IPS-20b (cell line): ENCODE measurements around the gene FILIP1L.

Experiments
- H3K27ac ChIP-seq: one replicate; pipeline ENCODE4 v1.5.1; 2013; ENCODE audit warnings: low read length
- H3K27me3 ChIP-seq: 2 replicates; pipeline ENCODE4 v1.6.1; 2013; ENCODE audit warnings: mild to moderate bottlenecking, low read length, inconsistent platforms; ENCODE audit not compliant: insufficient read depth
- H3K36me3 ChIP-seq: 2 replicates; pipeline ENCODE4 v1.6.1; 2013; ENCODE audit warnings: low read depth, mild to moderate bottlenecking, inconsistent platforms, low read length, moderate library complexity; ENCODE audit not compliant: insufficient read depth
- H3K4me1 ChIP-seq: 2 replicates; pipeline ENCODE4 v1.6.1; 2013; ENCODE audit warnings: mild to moderate bottlenecking, control low read depth, inconsistent platforms, low read length, moderate library complexity; ENCODE audit not compliant: insufficient read depth
- H3K4me3 ChIP-seq: 2 replicates; pipeline ENCODE4 v1.5.1; 2013; ENCODE audit warnings: mild to moderate bottlenecking, low read length, inconsistent platforms
- H3K9ac ChIP-seq: 2 replicates; pipeline ENCODE4 v1.6.1; 2013; ENCODE audit warnings: low read depth, mild to moderate bottlenecking, inconsistent platforms, low read length, moderate library complexity
- H3K9me3 ChIP-seq: 2 replicates; pipeline ENCODE4 v1.6.1; 2013; ENCODE audit warnings: mild to moderate bottlenecking, low read depth, low read length, inconsistent platforms; ENCODE audit not compliant: insufficient read depth

The FILIP1L gene

DNA sequence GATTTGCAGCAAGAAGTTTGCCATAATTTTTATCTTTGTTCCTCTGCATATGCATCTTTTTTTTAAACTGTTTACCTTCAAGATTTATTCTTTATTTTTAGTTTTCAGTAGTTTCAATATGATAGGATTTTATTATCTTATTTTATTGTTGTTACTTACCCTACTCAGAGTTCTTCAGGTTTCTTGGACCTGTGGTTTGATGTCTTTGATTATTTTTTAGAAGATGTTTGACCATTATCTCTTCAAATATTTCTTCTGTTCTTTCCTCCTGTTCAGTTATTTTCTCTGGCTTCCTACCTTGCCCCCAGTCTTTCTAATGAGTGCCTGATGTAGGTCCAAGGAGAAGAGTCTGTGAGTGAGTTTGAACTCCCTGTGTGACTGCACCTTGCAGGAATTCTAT is 137.7 kb downstream of the FILIP1L start:
- Histone ChIP-seq H3K4me3 (no peak overlapping the region), H3K9me3 (no peaks in the 10 kb centered on the region), H3K27me3 (no peaks in the 10 kb centered on the region), H3K9ac (no peak overlapping the region), H3K4me1 (0 out of 2 replicates have a peak, but pooled peaks cover 2% of the 10 kb centered on the region), H3K27ac (no peak overlapping the region), H3K36me3 (no peaks in the 10 kb centered on the region)

DNA sequence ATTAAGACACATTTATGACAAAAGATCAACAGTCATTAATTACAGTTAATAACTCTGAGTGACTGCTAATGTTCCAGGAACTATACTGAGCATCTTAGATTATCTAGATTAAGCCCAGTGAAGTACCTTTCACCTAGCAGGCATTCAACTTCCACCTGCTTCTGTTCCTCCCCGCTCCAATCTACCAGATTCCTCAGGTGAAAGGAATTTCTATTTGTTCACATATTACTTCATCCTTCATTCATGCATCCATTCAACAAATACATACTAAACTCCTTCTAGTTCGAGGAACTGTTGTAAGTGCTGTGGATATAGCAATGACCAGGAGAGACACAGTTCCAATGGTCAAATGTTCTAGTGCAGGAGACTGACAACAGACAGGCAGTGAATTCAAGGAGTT is 139.3 kb downstream of the FILIP1L start:
- no peak overlapping the region for H3K4me3 ChIP-seq
- H3K9ac ChIP-seq = no peak overlapping the region
- H3K4me1 ChIP-seq = 0 out of 2 replicates have a peak, but pooled peaks cover 2% of the 10 kb centered on the region
- H3K27me3 ChIP-seq = no peaks in the 10 kb centered on the region
- no peaks in the 10 kb centered on the region for H3K36me3 ChIP-seq
- no peak overlapping the region for H3K27ac ChIP-seq
- H3K9me3 ChIP-seq = no peaks in the 10 kb centered on the region

DNA sequence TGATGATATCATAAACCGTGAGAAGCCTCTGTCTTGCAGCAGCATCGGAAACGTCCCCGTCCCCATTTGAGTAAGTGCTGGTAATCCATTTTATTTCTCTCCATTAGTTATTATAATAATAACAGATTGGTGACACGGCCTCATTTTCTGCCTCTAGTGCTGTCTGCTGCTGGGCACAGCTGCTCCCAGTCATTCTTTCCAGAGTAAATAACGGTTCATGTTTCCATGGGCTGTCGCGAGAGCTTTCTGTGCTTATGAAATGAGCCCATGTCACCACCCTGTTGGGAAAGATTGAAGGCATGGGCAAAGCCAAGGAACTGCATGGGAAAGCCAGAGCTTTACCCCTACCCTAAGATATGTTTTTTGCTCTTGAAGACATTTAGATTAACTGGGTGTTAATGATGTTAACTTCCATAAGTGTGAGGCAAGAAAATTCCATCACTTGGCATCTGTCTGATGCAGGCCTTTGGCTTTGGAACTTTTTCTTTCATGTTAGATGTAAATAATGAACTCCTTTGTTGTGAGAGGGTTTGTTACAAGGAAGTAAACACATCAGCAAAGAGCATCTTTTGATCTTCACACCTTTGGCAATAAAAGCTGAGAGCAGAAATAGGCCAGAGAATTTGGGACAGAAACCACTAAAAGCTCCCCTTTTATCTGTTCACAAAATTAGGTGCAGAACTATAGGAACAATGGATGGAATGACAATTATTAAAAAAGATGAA is 141.8 kb downstream of the FILIP1L start:
- H3K27ac ChIP-seq = no peak overlapping the region
- H3K9me3 ChIP-seq = no peaks in the 10 kb centered on the region
- no peak overlapping the region for H3K9ac ChIP-seq
- H3K27me3 ChIP-seq = no peaks in the 10 kb centered on the region
- no peaks in the 10 kb centered on the region for H3K36me3 ChIP-seq
- 0 out of 2 replicates have a peak, but pooled peaks cover 2% of the 10 kb centered on the region for H3K4me1 ChIP-seq
- no peak overlapping the region for H3K4me3 ChIP-seq

DNA sequence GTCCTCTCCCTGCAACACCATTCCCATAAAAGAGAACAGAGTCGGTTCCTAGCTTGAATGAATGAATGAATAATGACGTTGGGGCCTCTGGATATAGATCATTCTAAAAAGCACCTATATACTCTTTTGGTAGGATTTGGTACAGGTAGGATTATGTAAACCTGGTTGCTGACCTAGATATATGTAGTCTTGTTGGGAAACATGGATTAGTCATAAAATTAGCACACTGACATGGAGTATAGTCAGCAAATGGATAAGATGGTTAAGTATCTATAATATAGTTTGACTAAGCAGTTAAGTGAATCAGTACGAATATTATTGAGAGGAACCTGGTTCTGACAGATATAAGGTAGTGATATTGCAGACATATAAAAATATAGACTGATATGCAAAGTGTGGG is 142.5 kb downstream of the FILIP1L start:
- Histone ChIP-seq H3K9ac (no peak overlapping the region), H3K27me3 (no peaks in the 10 kb centered on the region), H3K4me3 (no peak overlapping the region), H3K9me3 (no peaks in the 10 kb centered on the region), H3K36me3 (no peaks in the 10 kb centered on the region), H3K4me1 (peaks cover 2% of the 10 kb centered on the region; the same call in 1 of the 2 replicates), H3K27ac (no peak overlapping the region)

DNA sequence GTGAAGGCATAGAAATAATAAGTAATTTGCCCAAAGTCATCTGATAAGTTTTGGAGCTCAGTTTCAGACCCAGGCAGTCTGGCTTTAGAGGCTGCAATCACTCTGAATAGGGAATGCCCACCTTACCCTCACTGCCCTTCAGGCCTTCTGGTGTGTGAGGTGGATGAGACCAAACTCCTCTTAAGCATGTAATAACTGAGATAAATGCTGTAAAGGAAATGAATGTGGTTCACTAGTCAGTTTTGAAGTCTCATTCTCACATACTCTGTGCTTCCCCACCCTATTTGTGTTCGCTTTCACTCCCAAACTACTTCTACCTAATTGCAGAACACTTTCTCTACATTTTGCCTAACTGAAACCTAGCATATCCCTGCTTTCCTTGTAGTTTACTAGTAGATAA is 144.1 kb downstream of the FILIP1L start:
- H3K4me1 ChIP-seq = peaks cover 2% of the 10 kb centered on the region; the same call in 1 of the 2 replicates
- no peak overlapping the region for H3K27ac ChIP-seq
- no peaks in the 10 kb centered on the region for H3K36me3 ChIP-seq
- H3K9ac ChIP-seq = no peak overlapping the region
- H3K27me3 ChIP-seq = no peaks in the 10 kb centered on the region
- H3K4me3 ChIP-seq = no peak overlapping the region
- H3K9me3 ChIP-seq = no peaks in the 10 kb centered on the region

DNA sequence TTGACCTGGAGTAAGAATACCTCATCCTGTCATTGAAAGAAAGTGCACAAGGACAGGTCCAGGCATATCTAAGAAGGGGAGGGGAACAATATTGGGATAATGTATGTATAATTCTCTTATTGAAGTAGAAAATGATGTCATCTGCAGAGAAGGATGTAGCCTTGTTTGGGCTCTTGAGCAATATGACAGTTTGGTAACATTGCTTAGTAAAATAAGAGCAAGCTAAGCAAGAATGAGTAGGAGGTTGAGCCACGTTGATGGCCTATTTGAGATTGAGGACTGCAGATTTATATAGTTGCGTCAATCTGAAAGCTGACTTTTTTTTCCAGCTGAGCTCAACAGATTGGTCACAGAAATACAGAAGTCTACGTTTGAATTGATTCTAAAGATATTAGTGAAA is 145.2 kb downstream of the FILIP1L start:
- Histone ChIP-seq H3K9me3 (no peaks in the 10 kb centered on the region), H3K9ac (no peak overlapping the region), H3K27ac (no peak overlapping the region), H3K4me1 (peaks cover 2% of the 10 kb centered on the region; the same call in 1 of the 2 replicates), H3K4me3 (no peak overlapping the region), H3K36me3 (no peaks in the 10 kb centered on the region), H3K27me3 (no peaks in the 10 kb centered on the region)

DNA sequence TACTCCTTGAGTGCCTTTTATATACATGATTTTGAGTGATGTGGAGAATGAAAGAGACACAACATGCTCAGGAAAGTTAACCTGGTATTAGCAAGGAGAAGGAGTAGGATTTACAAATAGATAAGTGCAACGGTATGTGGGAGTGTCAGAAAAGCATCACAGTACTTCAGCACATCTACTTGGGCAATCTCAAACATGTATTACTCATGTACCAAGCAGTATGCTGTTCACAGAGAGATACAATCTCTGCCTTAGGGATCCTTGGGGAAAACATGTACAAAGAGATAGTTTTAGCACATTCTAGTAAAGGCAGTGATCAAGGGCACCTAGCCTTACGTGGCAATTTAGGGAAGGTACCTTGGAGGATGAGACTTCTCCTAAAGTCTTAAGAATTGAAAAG is 146.5 kb downstream of the FILIP1L start:
- no peak overlapping the region for H3K27ac ChIP-seq
- no peaks in the 10 kb centered on the region for H3K36me3 ChIP-seq
- H3K27me3 ChIP-seq = no peaks in the 10 kb centered on the region
- H3K9me3 ChIP-seq = no peaks in the 10 kb centered on the region
- peaks cover 2% of the 10 kb centered on the region; the same call in 1 of the 2 replicates for H3K4me1 ChIP-seq
- no peak overlapping the region for H3K4me3 ChIP-seq
- no peak overlapping the region for H3K9ac ChIP-seq

DNA sequence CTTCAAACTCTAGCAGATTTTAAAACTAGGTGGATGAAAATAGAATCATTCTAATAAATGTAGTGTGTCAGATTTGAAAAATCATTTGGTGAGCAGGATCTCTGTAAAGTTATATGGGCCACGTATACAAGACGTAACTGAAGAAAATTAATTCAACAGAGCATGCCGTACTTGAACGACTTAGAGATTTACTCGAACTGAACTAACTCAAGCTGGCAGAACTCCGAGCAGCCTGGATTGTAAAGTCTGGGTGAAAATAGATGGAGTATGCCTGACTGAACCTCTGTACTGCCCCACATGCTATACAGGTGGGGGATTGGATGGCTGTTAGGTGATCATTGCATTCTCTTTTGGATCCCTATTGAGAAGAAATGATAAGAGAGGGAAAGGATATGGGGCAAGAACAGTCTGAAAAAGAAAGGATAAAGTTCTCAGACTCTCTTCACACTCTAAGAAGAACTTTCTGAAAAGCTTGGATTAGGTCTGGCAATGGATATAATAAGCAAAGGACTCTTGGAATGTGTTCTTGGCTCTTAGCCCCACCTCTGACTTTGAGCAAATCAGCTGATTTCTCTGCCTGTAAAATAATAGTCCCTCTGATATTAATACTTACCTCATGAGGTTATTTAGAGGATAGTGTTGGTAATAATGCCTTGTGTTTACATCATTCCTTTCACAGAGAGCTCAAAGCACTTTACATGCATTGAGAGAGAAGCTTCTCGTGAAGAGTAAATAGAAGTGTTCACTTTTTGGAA is 147.5 kb downstream of the FILIP1L start:
- H3K27ac ChIP-seq = no peak overlapping the region
- H3K9me3 ChIP-seq = no peaks in the 10 kb centered on the region
- H3K36me3 ChIP-seq = no peaks in the 10 kb centered on the region
- H3K9ac ChIP-seq = no peak overlapping the region
- no peaks in the 10 kb centered on the region; the same call in 1 of the 2 replicates for H3K4me1 ChIP-seq
- no peaks in the 10 kb centered on the region for H3K27me3 ChIP-seq
- no peak overlapping the region for H3K4me3 ChIP-seq

DNA sequence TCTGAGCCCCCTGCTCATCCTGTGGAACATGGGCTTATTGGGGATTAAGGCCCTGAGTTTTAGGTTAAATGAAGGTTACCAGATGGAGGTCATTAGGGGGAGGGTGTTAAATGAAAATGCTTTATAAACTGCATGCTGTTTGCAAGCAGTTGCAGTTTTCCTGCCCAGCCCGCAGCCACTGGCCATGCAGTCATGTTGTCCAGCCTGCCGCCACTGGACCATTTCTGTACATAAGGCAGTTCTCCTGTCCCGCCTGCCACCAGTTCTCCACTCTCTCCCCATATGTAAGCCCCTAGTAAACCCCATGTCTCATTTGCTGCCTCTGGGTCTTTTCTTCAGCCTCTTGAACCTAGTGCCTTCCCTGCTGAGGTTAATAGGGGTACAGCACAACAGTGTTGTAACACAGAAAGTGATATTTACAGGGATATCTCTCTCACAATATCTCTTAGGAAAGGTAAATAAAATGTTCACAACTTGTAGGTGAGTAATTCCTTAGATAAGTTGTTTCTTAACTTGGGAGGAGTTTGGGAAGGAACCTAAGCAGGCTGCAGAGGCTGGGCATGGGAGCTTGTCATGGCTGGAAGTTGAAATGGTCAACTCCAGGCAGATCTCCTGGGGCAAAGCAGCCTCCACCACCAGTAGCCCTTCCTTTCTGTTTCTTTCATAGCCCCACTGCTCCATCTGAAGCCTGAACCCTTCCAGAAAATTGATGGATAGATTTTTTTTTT is 148.5 kb downstream of the FILIP1L start:
- H3K27ac ChIP-seq = no peak overlapping the region
- no peaks in the 10 kb centered on the region for H3K9me3 ChIP-seq
- no peaks in the 10 kb centered on the region; the same call in 1 of the 2 replicates for H3K4me1 ChIP-seq
- no peak overlapping the region for H3K4me3 ChIP-seq
- no peaks in the 10 kb centered on the region for H3K27me3 ChIP-seq
- no peak overlapping the region for H3K9ac ChIP-seq
- no peaks in the 10 kb centered on the region for H3K36me3 ChIP-seq

DNA sequence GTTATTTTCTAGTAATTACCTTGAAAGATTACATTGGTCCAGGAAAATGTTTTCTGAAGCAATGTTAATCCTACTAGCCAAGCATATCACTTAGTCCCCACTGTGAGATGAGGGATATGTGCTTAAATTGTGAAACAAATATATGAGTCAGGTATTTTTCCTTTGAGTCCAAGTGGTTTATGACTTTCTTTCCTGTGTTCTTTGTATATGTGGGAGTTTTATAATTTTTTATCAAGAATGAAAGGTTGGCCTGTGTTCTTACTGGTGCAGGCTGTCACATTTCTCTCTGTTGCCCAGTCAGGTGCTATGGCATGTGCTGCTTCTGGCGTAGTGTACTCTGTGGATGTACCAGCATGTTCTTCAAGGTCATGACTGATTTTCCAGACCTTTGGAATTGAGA is 149.2 kb downstream of the FILIP1L start:
- Histone ChIP-seq H3K36me3 (no peaks in the 10 kb centered on the region), H3K4me3 (no peak overlapping the region), H3K27me3 (no peaks in the 10 kb centered on the region), H3K9ac (no peak overlapping the region), H3K27ac (no peak overlapping the region), H3K9me3 (no peaks in the 10 kb centered on the region), H3K4me1 (no peaks in the 10 kb centered on the region; the same call in 1 of the 2 replicates)

DNA sequence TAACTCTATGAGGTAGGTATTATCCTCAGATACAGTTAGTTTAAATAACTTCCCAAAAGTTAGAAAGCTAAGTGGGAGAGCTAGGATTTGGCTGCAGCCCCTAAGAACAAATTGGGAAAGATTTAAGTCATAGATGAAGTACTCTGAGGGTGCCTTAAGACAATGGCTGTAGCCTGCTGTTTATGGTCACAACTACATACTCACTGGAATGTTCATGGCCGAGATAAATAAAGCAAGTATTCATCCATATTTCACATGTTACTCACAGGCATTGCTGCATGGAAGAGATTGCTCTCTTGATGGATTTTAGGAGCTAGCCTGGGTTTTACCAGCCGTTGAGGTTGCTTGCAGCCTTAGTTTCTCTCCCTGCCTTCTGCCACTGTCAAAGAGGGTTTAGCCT is 151.6 kb downstream of the FILIP1L start:
- Histone ChIP-seq H3K36me3 (no peaks in the 10 kb centered on the region), H3K4me1 (no peaks in the 10 kb centered on the region; the same call in 1 of the 2 replicates), H3K27me3 (no peaks in the 10 kb centered on the region), H3K9me3 (no peaks in the 10 kb centered on the region), H3K27ac (no peak overlapping the region), H3K9ac (no peak overlapping the region), H3K4me3 (no peak overlapping the region)
